Caco-2 (cell line): ENCODE results near the gene CMKLR1. TPM values are rescaled to one million over a fixed set of nuclear protein-coding genes. Genes with fewer than 3 reads are reported as not detected.

Experiments used
- BruUV-seq: library from RNA; stranded (reverse); fragments of 400-500 nt; replicated peaks from 2 replicates; lab custom pipeline; 2021; lab: Mats Ljungman, UMichigan
- CTCF ChIA-PET: fragments of 300-600 bp; sonication (Branson Sonifier 250); formaldehyde crosslinking; loops from one replicate; lab custom pipeline; 2022; ENCODE audit warnings: antibody characterized with exemption; lab: Charles Lee
- POLR2A ChIA-PET: fragments of 300-600 bp; sonication (Branson Sonifier 250); formaldehyde crosslinking; loops from one replicate; lab custom pipeline; 2022; ENCODE audit warnings: antibody characterized with exemption; lab: Charles Lee
- DNase-seq, 2 experiments: peaks; one replicate each; pipeline versions ENCODE4 v3.0.0 to v3.0.0-alpha.2; 2020 to 2022
- H3K27me3 ChIP-seq: replicated peaks from 2 replicates; pipeline ENCODE4 v1.6.0; 2011; ENCODE audit warnings: low read length; ENCODE audit not compliant: control insufficient read depth, insufficient read depth
- H3K36me3 ChIP-seq: 2 replicates; pipeline ENCODE4 v1.5.1; 2011; ENCODE audit warnings: low read length; ENCODE audit not compliant: control insufficient read depth, insufficient read depth
- H3K4me1 ChIP-seq: fragments of 250-450 bp; sonication (Bioruptor Pico); 2 replicates; pipeline ENCODE4 v1.5.1; 2020; ENCODE audit warnings: mild to moderate bottlenecking
- H3K4me3 ChIP-seq: 2 replicates; pipeline ENCODE4 v1.5.1; 2011; ENCODE audit warnings: low read depth, mild to moderate bottlenecking, control low read depth, low read length
- H3K9me3 ChIP-seq: fragments of 250-450 bp; sonication (Bioruptor Pico); 2 replicates; pipeline ENCODE4 v1.5.1; 2020; ENCODE audit warnings: mild to moderate bottlenecking, moderate library complexity
- H3K27ac Mint-ChIP-seq: one replicate; pipeline ENCODE4 v1.8.0; 2022; ENCODE audit warnings: mixed read lengths; ENCODE audit not compliant: unreplicated experiment
- H3K27me3 Mint-ChIP-seq: one replicate; pipeline ENCODE4 v1.8.0; 2022; ENCODE audit warnings: mixed read lengths; ENCODE audit not compliant: insufficient read depth, unreplicated experiment
- H3K36me3 Mint-ChIP-seq: one replicate; pipeline ENCODE4 v1.8.0; 2022; ENCODE audit warnings: mild to moderate bottlenecking, mixed read lengths; ENCODE audit not compliant: insufficient read depth, unreplicated experiment
- H3K4me1 Mint-ChIP-seq: one replicate; pipeline ENCODE4 v1.8.0; 2022; ENCODE audit warnings: low read depth, mixed read lengths; ENCODE audit not compliant: unreplicated experiment
- H3K4me3 Mint-ChIP-seq: one replicate; pipeline ENCODE4 v1.8.0; 2022; ENCODE audit warnings: mild to moderate bottlenecking, moderate library complexity, mixed read lengths; ENCODE audit not compliant: unreplicated experiment
- H3K9me3 Mint-ChIP-seq: one replicate; pipeline ENCODE4 v1.8.0; 2022; ENCODE audit warnings: mixed read lengths; ENCODE audit not compliant: unreplicated experiment
- intact Hi-C: fragments of 100-400 bp; cut with micrococcal nuclease; formaldehyde crosslinking; loops from one replicate; pipeline ENCODE4 v1.10.0; 2022; ENCODE audit not compliant: unreplicated experiment
- total RNA-seq: library from RNA; stranded (reverse); gene quantifications from 2 replicates; pipeline ENCODE4 v1.2.3, GENCODE V29; 2022
- TF ChIP-seq, protein P1 (sequence below), 2 experiments: fragments of 200-600 bp in 1 of 2; IDR thresholded peaks; 1 replicate in 1 of 2; 2 replicates in 1 of 2; pipeline versions ENCODE4 v1.5.1 to v1.8.0; 2011 to 2022; ENCODE audit warnings: antibody characterized with exemption in 1 of 2, control low read depth in 1 of 2, inconsistent platforms in 1 of 2, low read depth in 1 of 2, low read length in 1 of 2, mild to moderate bottlenecking in 1 of 2, moderate library complexity in 1 of 2; ENCODE audit not compliant: insufficient read depth in 1 of 2, severe bottlenecking in 1 of 2, unreplicated experiment in 1 of 2

Gene CMKLR1
- total RNA-seq, 1 experiment from 2014 or later = not detected

GRCh38 chr12:108284163-108284562 lies 54.9 kb downstream of the CMKLR1 start:
- Histone ChIP-seq H3K27me3 (no peaks in the 10 kb centered on the region; the same call in 1 of the 2 replicates), H3K4me1 (no peaks in the 10 kb centered on the region), H3K4me3 (no peak overlapping the region), H3K9me3 (no peaks in the 10 kb centered on the region), H3K36me3 (no peaks in the 10 kb centered on the region)
- Mint-ChIP-seq H3K4me3 (no peak overlapping the region), H3K9me3 (no peaks in the 10 kb centered on the region), H3K27me3 (peaks cover 31% of the 10 kb centered on the region), H3K36me3 (no peaks in the 10 kb centered on the region), H3K27ac (no peak overlapping the region), H3K4me1 (no peaks in the 10 kb centered on the region)
- TF ChIP-seq, protein P1, sequence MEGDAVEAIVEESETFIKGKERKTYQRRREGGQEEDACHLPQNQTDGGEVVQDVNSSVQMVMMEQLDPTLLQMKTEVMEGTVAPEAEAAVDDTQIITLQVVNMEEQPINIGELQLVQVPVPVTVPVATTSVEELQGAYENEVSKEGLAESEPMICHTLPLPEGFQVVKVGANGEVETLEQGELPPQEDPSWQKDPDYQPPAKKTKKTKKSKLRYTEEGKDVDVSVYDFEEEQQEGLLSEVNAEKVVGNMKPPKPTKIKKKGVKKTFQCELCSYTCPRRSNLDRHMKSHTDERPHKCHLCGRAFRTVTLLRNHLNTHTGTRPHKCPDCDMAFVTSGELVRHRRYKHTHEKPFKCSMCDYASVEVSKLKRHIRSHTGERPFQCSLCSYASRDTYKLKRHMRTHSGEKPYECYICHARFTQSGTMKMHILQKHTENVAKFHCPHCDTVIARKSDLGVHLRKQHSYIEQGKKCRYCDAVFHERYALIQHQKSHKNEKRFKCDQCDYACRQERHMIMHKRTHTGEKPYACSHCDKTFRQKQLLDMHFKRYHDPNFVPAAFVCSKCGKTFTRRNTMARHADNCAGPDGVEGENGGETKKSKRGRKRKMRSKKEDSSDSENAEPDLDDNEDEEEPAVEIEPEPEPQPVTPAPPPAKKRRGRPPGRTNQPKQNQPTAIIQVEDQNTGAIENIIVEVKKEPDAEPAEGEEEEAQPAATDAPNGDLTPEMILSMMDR (IDR thresholded peaks at IDR 0.05; ENCODE audit: insufficient read depth in 1 of 2, low read depth in 1 of 2, low read length in 1 of 2, severe bottlenecking in 1 of 2, unreplicated experiment in 1 of 2) = no peak
- BruUV-seq = no TSS peak
- POLR2A ChIA-PET = no interaction called here
- intact Hi-C loops = no loop called here
- no peak for DNase-seq
- CTCF ChIA-PET = no interaction called here

- Histone ChIP-seq H3K36me3 (no peaks in the 10 kb centered on the region), H3K9me3 (no peaks in the 10 kb centered on the region), H3K27me3 (no peaks in the 10 kb centered on the region; the same call in 1 of the 2 replicates), H3K4me3 (no peak overlapping the region), H3K4me1 (no peaks in the 10 kb centered on the region)
- intact Hi-C loops = no loop called here
- peaks cover 31% of the 10 kb centered on the region for H3K27me3 Mint-ChIP-seq
- no peak overlapping the region for H3K4me3 Mint-ChIP-seq
- ChIA-PET CTCF (no interaction called here), POLR2A (no interaction called here)
- no TSS peak for BruUV-seq
- TF ChIP-seq, protein P1 (IDR thresholded peaks at IDR 0.05; ENCODE audit: insufficient read depth in 1 of 2, low read depth in 1 of 2, low read length in 1 of 2, severe bottlenecking in 1 of 2, unreplicated experiment in 1 of 2) = no peak
- H3K4me1 Mint-ChIP-seq = no peaks in the 10 kb centered on the region
- no peak overlapping the region for H3K27ac Mint-ChIP-seq
- no peaks in the 10 kb centered on the region for H3K36me3 Mint-ChIP-seq
- DNase-seq = no peak
- peaks cover 5% of the 10 kb centered on the region for H3K9me3 Mint-ChIP-seq
Measured at GRCh38 chr12:108282676-108283075, 56.4 kb downstream of the CMKLR1 start.

- no peaks in the 10 kb centered on the region; the same call in 1 of the 2 replicates for H3K27me3 ChIP-seq
- intact Hi-C loops = no loop called here
- POLR2A ChIA-PET = no interaction called here
- H3K36me3 Mint-ChIP-seq = no peaks in the 10 kb centered on the region
- H3K4me3 ChIP-seq = no peak overlapping the region
- no peaks in the 10 kb centered on the region for H3K9me3 ChIP-seq
- DNase-seq = no peak
- no peaks in the 10 kb centered on the region for H3K4me1 ChIP-seq
- peaks cover 29% of the 10 kb centered on the region for H3K27me3 Mint-ChIP-seq
- no TSS peak for BruUV-seq
- TF ChIP-seq, protein P1 (IDR thresholded peaks at IDR 0.05; ENCODE audit: insufficient read depth in 1 of 2, low read depth in 1 of 2, low read length in 1 of 2, severe bottlenecking in 1 of 2, unreplicated experiment in 1 of 2) = no peak
- H3K4me3 Mint-ChIP-seq = no peak overlapping the region
- no peaks in the 10 kb centered on the region for H3K4me1 Mint-ChIP-seq
- H3K36me3 ChIP-seq = no peaks in the 10 kb centered on the region
- peaks cover 9% of the 10 kb centered on the region for H3K9me3 Mint-ChIP-seq
- CTCF ChIA-PET = no interaction called here
- H3K27ac Mint-ChIP-seq = no peak overlapping the region
Measured at GRCh38 chr12:108282160-108282559, 57.0 kb downstream of the CMKLR1 start.
